Fibroblast of lung (primary cell): Measurements from ENCODE around the gene FGD2. TPM values are rescaled to one million over a fixed set of nuclear protein-coding genes. Genes with fewer than 3 reads are reported as not detected.

Source experiments
- DNase-seq, 2 donors: peaks; one replicate each; pipeline versions ENCODE4 v3.0.0 to v3.0.0-alpha.2; 2010; ENCODE audit warnings: low read depth in 2 of 2
- H2AFZ ChIP-seq: 2 replicates; pipeline ENCODE4 v1.5.1; 2012; ENCODE audit warnings: low read length, control low read depth, inconsistent platforms
- H3K27ac ChIP-seq: 2 replicates; pipeline ENCODE4 v1.5.1; 2011; ENCODE audit warnings: low read length, control low read depth; ENCODE audit not compliant: insufficient read depth
- H3K27me3 ChIP-seq: 2 replicates; pipeline ENCODE4 v1.5.1; 2011; ENCODE audit warnings: mild to moderate bottlenecking, low read length; ENCODE audit not compliant: control insufficient read depth, insufficient read depth
- H3K36me3 ChIP-seq: 2 replicates; pipeline ENCODE4 v1.5.1; 2011; ENCODE audit warnings: low read length; ENCODE audit not compliant: control insufficient read depth, insufficient read depth
- H3K4me1 ChIP-seq: 2 replicates; pipeline ENCODE4 v1.5.1; 2011; ENCODE audit warnings: low read length; ENCODE audit not compliant: control insufficient read depth, insufficient read depth; ENCODE audit errors: extremely low read depth
- H3K4me2 ChIP-seq: 2 replicates; pipeline ENCODE4 v1.5.1; 2011; ENCODE audit warnings: low read length, control low read depth; ENCODE audit not compliant: insufficient read depth; ENCODE audit errors: extremely low read depth
- H3K4me3 ChIP-seq, 4 experiments: fragments of 200-600 bp in 1 of 4; sonication (generic) in 1 of 4; replicated peaks in 1 of 4; 2 replicates each; pipeline ENCODE4 v1.5.1; 2011 to 2016; ENCODE audit warnings: low read length in 4 of 4, low read depth in 3 of 4, mild to moderate bottlenecking in 3 of 4, control low read depth in 2 of 4, inconsistent platforms in 1 of 4, mixed read lengths in 1 of 4; ENCODE audit not compliant: insufficient read depth in 1 of 4; ENCODE audit errors: control extremely low read depth in 1 of 4
- H3K79me2 ChIP-seq: 2 replicates; pipeline ENCODE4 v1.5.1; 2012; ENCODE audit warnings: mild to moderate bottlenecking, low read length, inconsistent platforms; ENCODE audit not compliant: control insufficient read depth, insufficient read depth
- H3K9ac ChIP-seq: 2 replicates; pipeline ENCODE4 v1.5.1; 2011; ENCODE audit warnings: mild to moderate bottlenecking, low read length, control low read depth; ENCODE audit not compliant: insufficient read depth
- H3K9me3 ChIP-seq: 2 replicates; pipeline ENCODE4 v1.5.1; 2012; ENCODE audit warnings: low read depth, low read length; ENCODE audit not compliant: control insufficient read depth, insufficient read depth
- H4K20me1 ChIP-seq: 2 replicates; pipeline ENCODE4 v1.5.1; 2011; ENCODE audit warnings: low read length; ENCODE audit not compliant: control insufficient read depth, insufficient read depth; ENCODE audit errors: extremely low read depth
- CTCF ChIP-seq, 2 donors: IDR thresholded peaks in 1 of 2; conservative IDR thresholded peaks in 1 of 2; 1 replicate in 1 of 2; 2 replicates in 1 of 2; pipeline ENCODE4 v1.5.1; 2011 to 2012; ENCODE audit warnings: low read length in 2 of 2, control low read depth in 1 of 2, inconsistent platforms in 1 of 2, low read depth in 1 of 2, mild to moderate bottlenecking in 1 of 2
- EZH2 ChIP-seq: IDR thresholded peaks from 2 replicates; pipeline ENCODE4 v1.5.1; 2012; ENCODE audit warnings: low read length, control low read depth, mild to moderate bottlenecking; ENCODE audit errors: missing control alignments
- polyA plus RNA-seq, 2 donors: library from polyadenylated mRNA; depleted of rRNA in 1 of 2; stranded (reverse) in 1 of 2; unstranded in 1 of 2; fragments of >200 nt; gene quantifications; 2 replicates each; pipeline ENCODE4 v1.2.1, GENCODE V29; 2011 to 2012; ENCODE audit warnings: missing spikeins in 1 of 2
- total RNA-seq: library from RNA; depleted of rRNA; stranded (reverse); fragments of >200 nt; gene quantifications from 2 replicates; pipeline ENCODE4 v1.2.1, GENCODE V29; 2014

Gene FGD2
- total and polyA plus RNA-seq, 2 donors (not counting 1 experiment from before 2014, with no cell fraction given): not detected

- H3K4me3 ChIP-seq: no peak overlapping the region
- no peak overlapping the region for H3K27ac ChIP-seq
- DNase-seq: no peak
- H3K79me2 ChIP-seq: no peaks in the 10 kb centered on the region
- H2AFZ ChIP-seq: no peak overlapping the region
- no peak overlapping the region for H3K4me2 ChIP-seq
- no peaks in the 10 kb centered on the region for H3K36me3 ChIP-seq
- no peaks in the 10 kb centered on the region for H4K20me1 ChIP-seq
- TF ChIP-seq CTCF (conservative IDR thresholded peaks at IDR 0.05 in 1 of 2, IDR thresholded peaks at IDR 0.05 in 1 of 2; ENCODE audit: low read depth in 1 of 2, low read length in 2 of 2) (no peak), EZH2 (no peak)
- no peak overlapping the region for H3K9ac ChIP-seq
- peaks cover 3% of the 10 kb centered on the region for H3K27me3 ChIP-seq
- no peaks in the 10 kb centered on the region for H3K9me3 ChIP-seq
- peaks cover 3% of the 10 kb centered on the region for H3K4me1 ChIP-seq
Measured at GRCh38 chr6:37014667-37015066, 9.2 kb downstream of the FGD2 start.

GRCh38 chr6:37015532-37015931 lies 10.1 kb downstream of the FGD2 start:
- H3K36me3 ChIP-seq: no peaks in the 10 kb centered on the region
- H3K9ac ChIP-seq: no peak overlapping the region
- no peak overlapping the region for H3K4me2 ChIP-seq
- no peak for TF ChIP-seq EZH2
- no peak for TF ChIP-seq CTCF (conservative IDR thresholded peaks at IDR 0.05 in 1 of 2, IDR thresholded peaks at IDR 0.05 in 1 of 2; ENCODE audit: low read depth in 1 of 2, low read length in 2 of 2)
- no peaks in the 10 kb centered on the region for H4K20me1 ChIP-seq
- no peaks in the 10 kb centered on the region for H3K27me3 ChIP-seq
- H3K9me3 ChIP-seq: no peaks in the 10 kb centered on the region
- no peak overlapping the region for H3K4me3 ChIP-seq
- peaks cover 3% of the 10 kb centered on the region for H3K4me1 ChIP-seq
- no peaks in the 10 kb centered on the region for H3K79me2 ChIP-seq
- no peak overlapping the region for H2AFZ ChIP-seq
- no peak overlapping the region for H3K27ac ChIP-seq
- DNase-seq: no peak

GRCh38 chr6:37016995-37017394 lies 11.5 kb downstream of the FGD2 start:
- Histone ChIP-seq H3K27me3 (no peaks in the 10 kb centered on the region), H3K4me1 (peaks cover 6% of the 10 kb centered on the region), H3K36me3 (no peaks in the 10 kb centered on the region), H3K9ac (no peak overlapping the region), H3K9me3 (no peaks in the 10 kb centered on the region), H3K79me2 (no peaks in the 10 kb centered on the region), H2AFZ (no peak overlapping the region), H4K20me1 (no peaks in the 10 kb centered on the region), H3K4me2 (no peak overlapping the region), H3K27ac (no peak overlapping the region), H3K4me3 (no peak overlapping the region)
- TF ChIP-seq EZH2 (no peak), CTCF (conservative IDR thresholded peaks at IDR 0.05 in 1 of 2, IDR thresholded peaks at IDR 0.05 in 1 of 2; ENCODE audit: low read depth in 1 of 2, low read length in 2 of 2) (no peak)
- DNase-seq: no peak
